Activated naive CD4-positive, alpha-beta T cell treated with anti-CD3 and anti-CD28 coated beads, Interleukin-2, amount 10 ng/mL, durations not matched to agents 5 hours and 36 hours (primary cell): ENCODE data around the gene OR56B4. TPM values are rescaled to one million over a fixed set of nuclear protein-coding genes. Genes with fewer than 3 reads are reported as not detected.

Source experiments
- total RNA-seq, 2 experiments: library from RNA; stranded (reverse); gene quantifications; one replicate each; pipeline ENCODE4 v1.2.3, GENCODE V29; 2021

OR56B4 gene
- total RNA-seq: not detected

DNA sequence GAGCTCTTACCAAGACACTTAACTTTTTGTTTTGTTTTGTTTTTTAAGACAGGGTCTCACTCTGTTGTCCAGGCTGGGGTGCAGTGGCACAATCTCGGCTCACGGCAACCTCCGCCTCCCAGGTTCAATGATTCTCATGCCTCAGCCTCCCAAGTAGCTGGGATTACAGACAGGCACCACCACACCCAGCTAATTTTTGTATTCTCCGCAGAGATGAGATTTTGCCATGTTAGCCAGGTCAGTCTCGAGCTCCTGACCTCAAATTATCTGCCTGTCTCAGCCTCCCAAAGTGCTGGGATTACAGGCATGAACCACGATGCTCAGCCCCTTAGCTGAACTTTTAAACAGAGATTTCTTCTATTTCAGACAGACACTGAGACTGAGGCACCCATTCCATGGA lies at the start of gene OR56B4:
TSS of gene OR56B4 (plus strand) at position 301 of the 400 bp plus-strand sequence. CDS start at position 396, 95 bp downstream.

Other genes starting within 250 kb of the OR56B4 start
- gene OR52E8, start 250.0 kb upstream of the OR56B4 start, total RNA-seq: not detected
- not detected for gene OR52E4, start 227.1 kb upstream of the OR56B4 start, total RNA-seq
- not detected for gene OR52E5, start 214.5 kb upstream of the OR56B4 start, total RNA-seq
- not detected for gene OR56A3, start 165.4 kb upstream of the OR56B4 start, total RNA-seq
- gene OR56A5, start 139.2 kb upstream of the OR56B4 start, total RNA-seq: not detected
- not detected for gene OR52L1, start 120.7 kb upstream of the OR56B4 start, total RNA-seq
- not detected for gene OR56A4, start 100.7 kb upstream of the OR56B4 start, total RNA-seq
- gene OR56A1, start 76.9 kb upstream of the OR56B4 start, total RNA-seq: not detected
- not detected for gene OR52B2, start 62.6 kb downstream of the OR56B4 start, total RNA-seq
- gene OR52W1, start 91.5 kb downstream of the OR56B4 start, total RNA-seq: not detected
- gene C11orf42, start 97.9 kb downstream of the OR56B4 start, total RNA-seq: not detected
- gene FHIP1B, start 127.0 kb downstream of the OR56B4 start, total RNA-seq: 10 to 100 TPM; 24.1 to 24.3 TPM
- gene CNGA4, start 131.4 kb downstream of the OR56B4 start, total RNA-seq: under 1 TPM in 1 of 2 experiments, not detected in 1; 0.22 TPM
- gene CCKBR, start 152.2 kb downstream of the OR56B4 start, total RNA-seq: not detected
- 1 to 10 TPM; 1.3 to 1.5 TPM for gene CAVIN3, start 212.8 kb downstream of the OR56B4 start, total RNA-seq